VCaP (cell line): ENCODE measurements around the gene GPAT2.
"Not testable (repeated sequence)": the region's sequence is repeated elsewhere in the genome, so short reads cannot be mapped to it uniquely, and the experiment has no call there.

Experiments
- H3K27ac ChIP-seq: fragments of 450-650 bp; 2 replicates; pipeline ENCODE4 v1.5.1; 2017
- TF ChIP-seq, protein P1 (sequence below): fragments of 450-650 bp; conservative IDR thresholded peaks from 2 replicates; pipeline ENCODE4 v1.5.1; 2017; ENCODE audit warnings: mild to moderate bottlenecking, moderate library complexity

GPAT2 gene, protein sequence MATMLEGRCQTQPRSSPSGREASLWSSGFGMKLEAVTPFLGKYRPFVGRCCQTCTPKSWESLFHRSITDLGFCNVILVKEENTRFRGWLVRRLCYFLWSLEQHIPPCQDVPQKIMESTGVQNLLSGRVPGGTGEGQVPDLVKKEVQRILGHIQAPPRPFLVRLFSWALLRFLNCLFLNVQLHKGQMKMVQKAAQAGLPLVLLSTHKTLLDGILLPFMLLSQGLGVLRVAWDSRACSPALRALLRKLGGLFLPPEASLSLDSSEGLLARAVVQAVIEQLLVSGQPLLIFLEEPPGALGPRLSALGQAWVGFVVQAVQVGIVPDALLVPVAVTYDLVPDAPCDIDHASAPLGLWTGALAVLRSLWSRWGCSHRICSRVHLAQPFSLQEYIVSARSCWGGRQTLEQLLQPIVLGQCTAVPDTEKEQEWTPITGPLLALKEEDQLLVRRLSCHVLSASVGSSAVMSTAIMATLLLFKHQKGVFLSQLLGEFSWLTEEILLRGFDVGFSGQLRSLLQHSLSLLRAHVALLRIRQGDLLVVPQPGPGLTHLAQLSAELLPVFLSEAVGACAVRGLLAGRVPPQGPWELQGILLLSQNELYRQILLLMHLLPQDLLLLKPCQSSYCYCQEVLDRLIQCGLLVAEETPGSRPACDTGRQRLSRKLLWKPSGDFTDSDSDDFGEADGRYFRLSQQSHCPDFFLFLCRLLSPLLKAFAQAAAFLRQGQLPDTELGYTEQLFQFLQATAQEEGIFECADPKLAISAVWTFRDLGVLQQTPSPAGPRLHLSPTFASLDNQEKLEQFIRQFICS

GRCh38 chr2:96034792-96035191 is at the start of gene GPAT2:
GPAT2 (minus strand) TSS chr2:96034916; CDS start chr2:96032359, 2,557 bp downstream.
- H3K27ac ChIP-seq = not testable (repeated sequence)

GRCh38 chr2:96083989-96084857 is 49.5 kb upstream of the GPAT2 start:
- H3K27ac ChIP-seq = no peak overlapping the region
- TF ChIP-seq, protein P1, sequence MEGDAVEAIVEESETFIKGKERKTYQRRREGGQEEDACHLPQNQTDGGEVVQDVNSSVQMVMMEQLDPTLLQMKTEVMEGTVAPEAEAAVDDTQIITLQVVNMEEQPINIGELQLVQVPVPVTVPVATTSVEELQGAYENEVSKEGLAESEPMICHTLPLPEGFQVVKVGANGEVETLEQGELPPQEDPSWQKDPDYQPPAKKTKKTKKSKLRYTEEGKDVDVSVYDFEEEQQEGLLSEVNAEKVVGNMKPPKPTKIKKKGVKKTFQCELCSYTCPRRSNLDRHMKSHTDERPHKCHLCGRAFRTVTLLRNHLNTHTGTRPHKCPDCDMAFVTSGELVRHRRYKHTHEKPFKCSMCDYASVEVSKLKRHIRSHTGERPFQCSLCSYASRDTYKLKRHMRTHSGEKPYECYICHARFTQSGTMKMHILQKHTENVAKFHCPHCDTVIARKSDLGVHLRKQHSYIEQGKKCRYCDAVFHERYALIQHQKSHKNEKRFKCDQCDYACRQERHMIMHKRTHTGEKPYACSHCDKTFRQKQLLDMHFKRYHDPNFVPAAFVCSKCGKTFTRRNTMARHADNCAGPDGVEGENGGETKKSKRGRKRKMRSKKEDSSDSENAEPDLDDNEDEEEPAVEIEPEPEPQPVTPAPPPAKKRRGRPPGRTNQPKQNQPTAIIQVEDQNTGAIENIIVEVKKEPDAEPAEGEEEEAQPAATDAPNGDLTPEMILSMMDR = no peak

DNA sequence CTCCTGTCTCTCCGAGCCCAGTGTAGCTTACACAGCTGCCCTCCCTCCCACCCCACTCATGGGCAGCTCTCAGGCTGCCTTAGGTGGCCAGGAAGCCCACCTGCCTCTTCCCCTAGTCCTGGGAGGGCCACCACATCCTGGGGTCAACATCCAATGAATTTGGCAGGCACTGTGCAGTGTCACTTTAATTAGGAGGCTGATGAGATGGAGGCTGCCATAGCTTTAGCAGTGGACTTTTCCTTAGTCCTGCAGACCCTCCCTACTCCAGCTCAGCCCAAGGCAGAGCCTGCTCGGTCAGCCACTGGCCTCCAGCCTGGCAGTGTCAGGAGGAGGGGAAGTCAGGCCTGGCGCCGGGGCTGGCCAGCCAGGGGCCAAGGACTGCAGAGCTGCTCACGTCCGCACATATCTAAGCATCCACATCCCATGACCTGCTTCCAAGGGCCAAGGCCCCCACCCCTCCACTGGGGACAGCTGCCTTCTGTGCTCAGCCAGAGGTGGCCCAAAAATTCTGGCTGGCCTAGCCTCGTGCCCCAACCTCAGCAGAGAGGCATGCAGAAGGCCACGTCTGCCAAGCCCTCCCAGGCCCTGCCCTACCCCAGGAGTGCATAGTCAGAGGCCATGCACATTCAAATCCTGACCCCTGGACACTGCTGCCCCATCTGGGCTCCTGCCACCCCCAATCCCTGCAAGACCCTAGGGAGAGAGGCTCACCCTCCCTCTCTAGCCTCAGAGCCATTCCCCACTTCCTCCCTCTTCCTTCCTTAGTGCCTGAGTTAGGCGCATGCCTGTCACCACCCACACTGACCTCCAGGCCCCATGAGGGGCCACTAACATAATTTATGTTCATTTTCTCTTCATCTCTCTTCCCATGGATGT is 48.6 kb upstream of the GPAT2 start:
- H3K27ac ChIP-seq = no peak overlapping the region
- TF ChIP-seq, protein P1 = no peak

GRCh38 chr2:96082211-96083063 is 47.7 kb upstream of the GPAT2 start:
- H3K27ac ChIP-seq = no peak overlapping the region
- TF ChIP-seq, protein P1 = no peak

DNA sequence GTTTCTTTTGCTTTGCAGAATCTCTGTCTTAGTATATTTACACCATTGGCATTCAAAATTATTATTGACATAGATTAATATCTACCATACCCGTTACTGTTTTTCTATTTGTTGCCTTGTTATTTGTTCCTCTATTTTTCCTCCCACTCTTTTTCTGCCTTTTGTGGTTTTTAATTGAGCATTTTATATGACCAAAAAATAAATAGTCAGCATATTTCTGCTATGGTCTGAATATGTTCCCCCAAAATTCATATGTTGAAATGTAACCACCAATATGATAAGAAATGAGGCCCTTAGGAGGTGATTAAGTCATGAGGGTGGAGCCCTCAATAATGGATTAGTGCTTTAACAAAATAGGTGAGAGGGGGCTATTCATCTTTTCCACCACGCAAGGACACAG is 46.3 kb upstream of the GPAT2 start:
- TF ChIP-seq, protein P1 = no peak

GRCh38 chr2:96075199-96075771 is 40.6 kb upstream of the GPAT2 start:
- no peak overlapping the region for H3K27ac ChIP-seq
- TF ChIP-seq, protein P1 = no peak

More for the DNA sequence above, 46.3 kb upstream of the GPAT2 start:
- H3K27ac ChIP-seq = no peak overlapping the region
